Tibial nerve (tissue), 4 donors: Measurements from ENCODE around the gene CENPP.

Source experiments
- EP300 ChIP-seq, 2 donors: sonication (generic); formaldehyde crosslinking; IDR thresholded peaks; one replicate each; pipeline ENCODE4 v1.6.1; 2017; ENCODE audit warnings: antibody characterized with exemption in 2 of 2, mild to moderate bottlenecking in 1 of 2
- TF ChIP-seq, protein P1 (sequence below), 5 experiments: fragments of 200-600 bp in 3 of 5; fragments of 450-650 bp in 2 of 5; sonication (generic) in 3 of 5; IDR thresholded peaks; one replicate each; pipeline ENCODE4 v1.5.1; 2016 to 2019; ENCODE audit warnings: antibody characterized with exemption in 5 of 5, mild to moderate bottlenecking in 3 of 5, moderate library complexity in 2 of 5

- TF ChIP-seq, protein P1, sequence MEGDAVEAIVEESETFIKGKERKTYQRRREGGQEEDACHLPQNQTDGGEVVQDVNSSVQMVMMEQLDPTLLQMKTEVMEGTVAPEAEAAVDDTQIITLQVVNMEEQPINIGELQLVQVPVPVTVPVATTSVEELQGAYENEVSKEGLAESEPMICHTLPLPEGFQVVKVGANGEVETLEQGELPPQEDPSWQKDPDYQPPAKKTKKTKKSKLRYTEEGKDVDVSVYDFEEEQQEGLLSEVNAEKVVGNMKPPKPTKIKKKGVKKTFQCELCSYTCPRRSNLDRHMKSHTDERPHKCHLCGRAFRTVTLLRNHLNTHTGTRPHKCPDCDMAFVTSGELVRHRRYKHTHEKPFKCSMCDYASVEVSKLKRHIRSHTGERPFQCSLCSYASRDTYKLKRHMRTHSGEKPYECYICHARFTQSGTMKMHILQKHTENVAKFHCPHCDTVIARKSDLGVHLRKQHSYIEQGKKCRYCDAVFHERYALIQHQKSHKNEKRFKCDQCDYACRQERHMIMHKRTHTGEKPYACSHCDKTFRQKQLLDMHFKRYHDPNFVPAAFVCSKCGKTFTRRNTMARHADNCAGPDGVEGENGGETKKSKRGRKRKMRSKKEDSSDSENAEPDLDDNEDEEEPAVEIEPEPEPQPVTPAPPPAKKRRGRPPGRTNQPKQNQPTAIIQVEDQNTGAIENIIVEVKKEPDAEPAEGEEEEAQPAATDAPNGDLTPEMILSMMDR (IDR thresholded peaks at IDR 0.05) = no peak
- TF ChIP-seq EP300 (IDR thresholded peaks at IDR 0.05) = no peak
These were observed 301.9 kb downstream of the CENPP start for GRCh38 chr9:92627651-92628050.
